NCI-H748 treated with DMSO at 0.1 percent for 48 hours (cell line): ENCODE data around the gene EPB41.
A peak's percentile ranks its signal among the peaks of the same experiment; 100 is the strongest.
"Not testable (repeated sequence)": the region's sequence is repeated elsewhere in the genome, so short reads cannot be mapped to it uniquely, and the experiment has no call there.

Experiments
- DNase-seq: peaks from one replicate; lab custom pipeline; 2025; lab: John Stamatoyannopoulos, UW

EPB41 gene

GRCh38 chr1:28927266-28927647 lies 12.9 kb downstream of the EPB41 start:
- DNase-seq = no peak

DNA sequence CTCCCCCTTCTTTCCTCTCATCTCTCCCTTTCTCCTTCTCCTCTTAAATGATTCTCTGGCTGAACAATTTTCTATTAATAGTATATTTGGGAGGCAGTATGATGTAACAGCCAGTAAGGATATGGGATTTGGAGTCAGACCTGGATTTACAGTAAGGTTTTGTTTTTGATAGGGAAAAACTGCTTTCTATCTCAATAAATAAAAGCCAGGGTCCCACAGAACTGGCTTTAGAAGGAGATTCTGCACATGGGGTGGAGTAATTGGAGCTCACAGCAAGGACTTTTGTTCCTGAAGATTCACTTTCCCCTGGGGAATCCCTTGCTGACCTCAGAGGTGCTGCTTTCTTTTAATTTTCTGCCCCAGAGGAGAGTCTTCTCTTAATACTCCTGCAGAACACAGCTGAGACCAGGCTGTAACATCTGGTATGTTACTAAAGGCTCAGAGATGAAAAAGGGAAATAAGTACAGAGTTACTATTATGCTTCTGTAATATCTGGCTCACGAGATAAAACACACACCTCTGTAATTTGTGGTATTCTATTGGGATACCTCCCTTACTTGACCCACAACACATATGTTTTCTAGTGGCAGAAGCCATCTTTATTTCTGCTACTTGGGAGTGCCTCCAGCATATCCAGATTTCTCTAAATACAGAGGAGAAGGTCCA lies 13.4 kb downstream of the EPB41 start:
- no peak for DNase-seq

DNA sequence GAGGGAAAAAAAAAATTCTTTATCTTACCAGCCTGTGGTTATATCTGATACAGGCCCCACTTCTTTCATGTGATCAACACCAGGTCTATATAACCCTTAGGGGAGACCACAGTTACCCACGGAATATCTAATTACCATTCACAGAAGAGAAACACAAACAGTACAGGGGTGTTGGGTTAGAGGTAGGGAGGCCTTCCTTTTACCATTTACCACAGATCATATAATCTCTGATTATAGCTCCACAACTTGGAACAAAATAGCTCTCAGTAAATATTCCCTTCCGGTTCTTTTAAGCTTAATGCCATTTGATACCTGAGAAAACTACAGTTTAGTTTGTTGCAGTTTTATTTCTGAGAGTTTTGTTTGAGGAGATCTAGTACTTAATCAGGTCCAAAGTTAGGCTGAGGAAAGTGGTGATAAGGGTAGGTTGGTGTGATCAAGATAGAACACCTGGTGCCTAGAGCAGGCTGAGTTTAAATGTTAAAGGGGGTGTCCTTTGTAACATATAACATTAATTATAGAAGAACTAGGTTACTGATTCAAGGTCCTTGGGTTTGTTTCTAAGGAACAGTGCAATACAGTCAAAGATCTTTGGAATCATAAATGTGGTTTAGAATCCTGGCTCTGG lies 14.1 kb downstream of the EPB41 start:
- DNase-seq = no peak

GRCh38 chr1:28933277-28933676 lies 18.9 kb downstream of the EPB41 start:
- DNase-seq = no peak

- DNase-seq = no peak
These were observed 19.5 kb downstream of the EPB41 start for GRCh38 chr1:28933918-28934317.

DNA sequence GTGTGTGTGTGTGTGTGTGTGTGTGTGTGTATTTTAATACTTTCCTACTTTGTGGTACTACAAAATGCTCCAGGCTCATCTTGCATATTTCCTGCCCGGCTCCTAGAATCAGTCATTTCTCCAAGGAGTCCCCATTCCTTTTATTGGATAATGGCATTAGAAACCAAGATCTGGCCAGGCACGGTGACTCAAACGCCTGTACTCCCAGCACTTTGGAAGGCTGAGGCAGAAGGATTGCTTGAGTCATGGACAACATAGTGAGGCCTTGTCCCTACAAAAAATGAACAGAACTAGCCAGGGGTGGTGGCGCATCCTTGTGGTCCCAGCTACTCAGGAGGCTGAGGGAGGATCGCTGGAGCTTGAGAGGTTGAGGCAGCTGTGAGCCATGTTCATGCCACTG lies 20.3 kb downstream of the EPB41 start:
- DNase-seq = no peak

GRCh38 chr1:28935293-28935692 lies 20.9 kb downstream of the EPB41 start:
- no peak for DNase-seq

GRCh38 chr1:28936094-28936493 lies 21.7 kb downstream of the EPB41 start:
- no peak for DNase-seq

GRCh38 chr1:28936528-28936927 lies 22.2 kb downstream of the EPB41 start:
- DNase-seq = no peak

GRCh38 chr1:28943581-28943980 lies 29.2 kb downstream of the EPB41 start:
- DNase-seq = not testable (repeated sequence)

DNA sequence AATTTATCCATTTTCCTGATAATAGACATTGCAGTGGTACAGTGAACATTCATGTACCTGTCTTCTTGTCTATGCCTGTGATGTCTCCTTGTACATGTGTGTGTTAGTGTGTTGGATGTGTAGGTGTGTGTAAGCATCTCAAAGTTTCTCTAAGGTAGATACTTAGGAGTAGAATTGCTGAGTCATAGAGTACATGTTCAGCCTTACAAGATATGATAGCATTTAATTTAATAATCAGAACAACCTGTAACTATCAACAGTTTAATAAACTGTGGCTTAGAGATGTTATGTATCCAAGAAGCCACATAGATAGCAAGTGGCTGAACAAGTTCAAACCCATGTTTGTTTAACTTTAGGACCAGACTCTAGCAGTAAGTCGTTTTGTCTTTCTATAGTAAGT lies 35.6 kb downstream of the EPB41 start:
- DNase-seq = no peak

DNA sequence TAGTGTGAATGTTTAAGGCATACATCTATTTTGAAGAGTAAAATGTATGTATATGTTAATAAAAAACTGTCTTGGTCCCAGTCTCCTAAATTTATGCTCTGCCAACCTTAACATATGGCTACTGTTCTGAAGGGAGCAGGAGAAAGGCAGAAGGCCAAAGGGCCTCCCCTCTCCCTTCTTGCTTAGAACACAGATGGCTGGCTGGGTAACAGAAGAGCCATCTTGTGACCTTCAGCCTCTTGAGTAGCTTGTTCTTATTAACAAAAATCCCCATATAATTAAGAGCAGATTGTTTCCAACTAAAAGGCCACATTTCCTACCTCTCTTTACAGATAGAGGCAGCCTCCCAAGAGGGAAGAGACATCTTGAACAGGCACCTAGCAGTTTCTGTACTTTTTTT lies 36.1 kb downstream of the EPB41 start:
- DNase-seq = no peak

GRCh38 chr1:28954126-28954726 lies 39.9 kb downstream of the EPB41 start:
- DNase-seq = no peak

GRCh38 chr1:28956038-28956464 lies 41.7 kb downstream of the EPB41 start:
- peak; percentile 89 for DNase-seq

DNA sequence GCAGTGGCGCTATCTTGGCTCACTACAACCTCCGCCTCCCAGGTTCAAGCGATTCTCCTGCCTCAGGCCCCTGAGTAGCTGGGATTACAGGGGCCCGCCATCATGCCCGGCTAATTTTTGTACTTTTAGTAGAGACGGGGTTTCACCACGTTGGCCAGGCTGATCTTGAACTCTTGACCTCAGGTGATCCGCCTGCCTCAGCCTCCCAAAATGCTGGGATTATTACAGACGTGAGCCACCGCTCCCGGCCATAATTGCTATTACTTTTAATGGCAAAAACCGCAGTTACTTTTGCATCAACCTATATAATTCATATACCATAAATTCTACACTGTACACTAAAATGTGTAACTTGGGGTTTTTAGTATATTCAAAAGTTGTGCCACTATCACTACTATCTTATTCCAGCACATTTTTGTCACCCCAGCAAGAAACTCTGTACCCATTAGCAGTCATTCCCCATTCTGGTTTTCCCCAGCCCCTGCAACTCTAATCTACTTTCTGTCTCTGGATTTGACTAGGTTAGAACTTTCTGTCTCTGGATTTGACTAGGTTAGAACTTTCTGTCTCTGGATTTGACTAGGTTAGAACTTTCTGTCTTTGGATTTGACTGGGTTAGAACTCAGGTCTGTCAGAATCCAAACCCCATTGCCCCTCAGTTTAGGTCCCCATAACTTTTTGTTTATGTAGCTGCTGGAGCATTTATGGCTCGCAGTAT lies 47.9 kb downstream of the EPB41 start:
- not testable (repeated sequence) for DNase-seq

DNA sequence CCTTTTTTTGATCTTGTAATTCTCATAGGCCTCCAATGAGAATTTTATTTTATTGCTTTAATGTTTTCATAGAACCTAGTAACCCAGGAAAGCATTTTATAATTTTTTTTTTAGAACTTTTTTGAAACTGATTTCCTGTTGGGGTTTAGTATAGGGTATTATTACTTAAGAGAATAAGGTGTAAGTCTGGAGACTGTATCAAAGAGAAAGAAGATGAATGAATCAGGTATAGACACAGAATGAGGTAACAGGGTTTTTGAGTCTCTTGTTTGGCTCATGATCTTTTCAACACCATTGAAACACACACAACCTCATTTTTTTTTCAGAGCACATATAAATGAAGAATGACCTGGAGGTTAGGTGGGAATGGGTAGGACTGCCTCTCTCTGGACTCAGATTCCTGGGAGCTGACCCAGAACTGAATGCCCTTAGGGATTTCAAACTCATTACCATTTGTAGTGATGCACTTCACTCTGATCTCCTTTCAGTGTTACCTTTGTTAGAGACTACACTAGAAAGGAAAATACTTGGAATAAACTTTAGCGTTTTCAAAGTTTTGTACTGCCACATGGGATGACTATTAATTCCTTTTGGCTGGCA lies 51.0 kb downstream of the EPB41 start:
- DNase-seq = no peak

DNA sequence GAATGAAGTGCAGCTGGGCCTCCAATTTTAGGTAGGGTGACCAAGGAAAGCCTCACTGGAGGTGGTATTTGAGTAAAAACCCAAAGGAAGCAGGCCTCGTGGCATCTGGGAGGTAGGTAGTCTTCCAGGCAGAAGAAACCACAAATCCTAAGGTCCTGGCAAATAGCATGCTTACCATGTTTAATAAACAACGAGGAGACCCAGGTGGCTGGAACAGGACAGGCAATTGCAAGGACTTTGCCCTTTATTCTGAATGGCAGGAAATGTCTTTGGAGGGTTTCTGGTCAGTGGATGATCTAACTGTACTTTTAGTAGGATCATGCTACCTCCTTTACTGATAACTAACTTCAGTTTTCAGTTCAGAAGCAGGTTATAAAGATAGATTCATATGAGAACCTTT lies 52.2 kb downstream of the EPB41 start:
- no peak for DNase-seq

DNA sequence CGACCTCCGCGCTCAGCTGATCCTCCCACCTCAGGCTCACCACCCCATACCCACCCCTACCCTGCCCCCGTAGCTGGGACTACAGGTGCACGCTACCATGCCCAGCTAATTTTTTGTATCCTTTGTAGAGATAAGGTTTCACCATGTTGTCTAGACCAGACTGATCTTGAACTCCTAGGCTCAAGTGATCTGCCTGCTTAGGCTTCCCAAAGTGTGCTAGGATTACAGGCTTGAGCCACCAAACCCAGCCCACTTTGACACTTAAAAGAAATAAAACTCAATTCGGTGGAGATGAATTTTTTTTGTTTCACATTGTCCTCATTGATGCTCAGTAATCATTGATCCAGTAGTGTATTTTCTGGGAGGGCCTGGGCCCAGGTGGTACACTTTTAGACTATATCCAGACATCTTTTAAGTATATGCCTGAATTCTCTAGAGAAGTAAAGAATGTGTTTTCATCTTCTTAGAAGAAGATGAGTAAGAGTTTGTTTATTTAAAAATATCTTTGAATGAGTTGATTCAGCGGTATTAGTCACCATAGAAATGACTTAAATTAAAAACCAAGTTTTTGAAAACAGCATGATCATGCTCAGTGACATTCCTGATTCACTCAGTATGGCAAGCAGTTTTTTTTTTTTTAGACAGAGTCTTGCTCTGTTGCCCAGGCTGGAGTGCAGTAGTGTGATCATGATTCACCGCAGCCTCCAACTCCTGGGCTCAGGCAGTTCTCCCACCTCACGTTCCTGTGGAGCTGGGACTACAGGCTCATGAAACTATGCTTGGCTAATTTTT lies 57.8 kb downstream of the EPB41 start:
- DNase-seq = no peak

- no peak for DNase-seq
These were observed 59.4 kb downstream of the EPB41 start for GRCh38 chr1:28973596-28974421.

GRCh38 chr1:28974432-28974831 lies 60.1 kb downstream of the EPB41 start:
- DNase-seq = no peak

GRCh38 chr1:28976248-28976647 lies 61.9 kb downstream of the EPB41 start:
- DNase-seq = no peak
